HG03521 (cell line): ENCODE measurements around the gene TMEM167A.

Experiments used
- ATAC-seq: cut with Tn5 transposase; IDR thresholded peaks from one replicate; pipeline ENCODE4 v1.9.1; 2021; ENCODE audit warnings: mild to moderate bottlenecking, moderate library complexity; ENCODE audit not compliant: unreplicated experiment

Gene TMEM167A

GRCh38 chr5:83036991-83037575 is 40.1 kb downstream of the TMEM167A start:
- no peak for ATAC-seq

- no peak for ATAC-seq
Observed at GRCh38 chr5:83035373-83036100, 41.7 kb downstream of the TMEM167A start.

GRCh38 chr5:83034528-83035207 is 42.5 kb downstream of the TMEM167A start:
- ATAC-seq = no peak

- no peak for ATAC-seq
Observed at GRCh38 chr5:83034036-83034435, 43.2 kb downstream of the TMEM167A start.

GRCh38 chr5:83031381-83031780 is 45.8 kb downstream of the TMEM167A start:
- no peak for ATAC-seq

GRCh38 chr5:83029912-83030311 is 47.3 kb downstream of the TMEM167A start:
- no peak for ATAC-seq

GRCh38 chr5:83026930-83027687 is 50.1 kb downstream of the TMEM167A start:
- ATAC-seq = peak; percentile 80

GRCh38 chr5:83026516-83026915 is 50.7 kb downstream of the TMEM167A start:
- ATAC-seq = no peak

- no peak for ATAC-seq
Observed at GRCh38 chr5:83025690-83026478, 51.3 kb downstream of the TMEM167A start.

- ATAC-seq = no peak
Observed at GRCh38 chr5:83022334-83022733, 54.9 kb downstream of the TMEM167A start.

- no peak for ATAC-seq
Observed at GRCh38 chr5:83015676-83016075, 61.5 kb downstream of the TMEM167A start.

GRCh38 chr5:83011985-83012384 is 65.2 kb downstream of the TMEM167A start:
- ATAC-seq = peak; percentile 97

- no peak for ATAC-seq
Observed at GRCh38 chr5:83009408-83009807, 67.8 kb downstream of the TMEM167A start.

GRCh38 chr5:83007755-83008154 is 69.4 kb downstream of the TMEM167A start:
- ATAC-seq = no peak

- ATAC-seq = no peak
Observed at GRCh38 chr5:83006683-83007283, 70.4 kb downstream of the TMEM167A start.

- ATAC-seq = no peak
Observed at GRCh38 chr5:83003791-83004190, 73.4 kb downstream of the TMEM167A start.
